PC-9 (cell line): ENCODE results near the gene STAT4.

Experiments used
- CTCF ChIP-seq: fragments of 200-600 bp; sonication (generic); conservative IDR thresholded peaks from 2 replicates; pipeline ENCODE4 v1.6.1; 2017; ENCODE audit warnings: mixed run types, antibody characterized with exemption, mild to moderate bottlenecking, moderate library complexity
- EZH2 ChIP-seq: fragments of 200-600 bp; sonication (generic); IDR thresholded peaks from 2 replicates; pipeline ENCODE4 v1.8.0; 2017; ENCODE audit warnings: antibody characterized with exemption, low read depth

GRCh38 chr2:191180276-191180675 lies 29.5 kb upstream of the STAT4 start:
- TF ChIP-seq CTCF (no peak), EZH2 (no peak)
